A549 treated with CpdA at 1 μM for 4 hours (cell line): Measurements from ENCODE around the gene SPINT4. TPM values are rescaled to one million over a fixed set of nuclear protein-coding genes. Genes with fewer than 3 reads are reported as not detected.

Source experiments
- total RNA-seq: library from RNA; stranded (reverse); fragments of 200-300 nt; extraction: Qiagen RNA extraction; gene quantifications from 5 replicates; pipeline ENCODE4 v1.2.3, GENCODE V29; 2022; ENCODE audit warnings: low read depth

SPINT4 gene
- not detected in 5 replicates for total RNA-seq

DNA sequence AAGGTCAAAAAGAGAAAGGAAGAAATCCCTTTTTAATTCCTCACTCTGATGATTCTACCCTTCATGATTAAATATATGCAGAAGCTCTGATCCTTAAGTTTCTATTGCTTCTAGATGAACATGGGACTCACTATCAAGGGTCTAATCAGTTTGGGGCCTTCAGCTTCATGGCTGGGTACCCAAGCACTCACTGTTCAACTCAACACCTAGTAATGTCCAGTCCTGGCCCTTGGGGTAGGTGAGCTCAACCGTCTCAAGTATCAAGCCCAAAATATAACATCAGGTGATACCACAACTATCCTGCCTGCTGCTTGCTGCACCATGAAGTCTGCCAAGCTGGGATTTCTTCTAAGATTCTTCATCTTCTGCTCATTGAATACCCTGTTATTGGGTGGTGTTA is at the start of gene SPINT4:
SPINT4 (plus strand) TSS at position 301 of the 400 bp plus-strand sequence; CDS start at position 322, 21 bp downstream.

GRCh38 chr20:45701873-45702272 is 20.3 kb upstream of the SPINT4 start, which contains the start of gene WFDC13:
Gene WFDC13 (plus strand): TSS chr20:45702038. CDS start chr20:45702124, 86 bp downstream.

DNA sequence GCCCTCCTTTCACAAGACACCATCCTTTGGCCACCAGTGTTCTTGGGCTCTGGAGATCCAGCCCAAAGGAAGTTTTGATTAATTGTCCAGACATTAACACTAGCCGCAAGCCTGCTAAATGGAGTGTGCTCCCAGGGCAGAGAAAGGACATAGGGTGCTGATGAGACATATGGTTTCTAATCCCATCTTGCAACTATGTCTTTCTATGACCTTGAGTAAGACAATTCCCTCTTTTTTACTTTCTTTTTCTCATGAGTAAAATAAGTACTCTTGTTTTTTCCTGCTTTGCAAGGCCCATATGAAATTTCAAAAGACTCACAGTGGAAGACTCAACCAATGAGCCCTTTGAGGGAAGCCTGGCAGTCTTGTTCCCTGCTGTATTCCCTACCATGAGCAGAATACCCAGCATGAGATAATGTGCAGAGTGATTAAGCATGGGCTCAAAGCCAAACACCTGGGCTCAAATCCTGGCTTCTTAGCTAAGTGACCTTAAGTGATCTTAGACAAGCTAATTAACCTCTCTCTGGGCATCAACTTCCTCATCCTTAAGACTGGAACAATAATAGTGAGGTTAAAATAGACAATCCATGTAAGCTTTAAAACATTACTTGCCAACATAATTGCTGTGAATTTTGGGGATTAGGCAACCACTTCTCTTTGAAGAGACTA is 17.0 kb upstream of the SPINT4 start, which contains the start of gene WFDC10B:
WFDC10B (minus strand) TSS at position 51 of the 669 bp plus-strand sequence. CDS start 19,027 bp downstream, outside the sequence.

Other genes starting within 250 kb of the SPINT4 start
- gene SPINT3, start 206.7 kb upstream of the SPINT4 start, total RNA-seq: not detected in 5 replicates
- gene WFDC6, start 182.9 kb upstream of the SPINT4 start, total RNA-seq: not detected in 5 replicates
- gene EPPIN, start 174.9 kb upstream of the SPINT4 start, total RNA-seq: not detected in 5 replicates
- not detected in 5 replicates for gene WFDC8, start 143.1 kb upstream of the SPINT4 start, total RNA-seq
- not detected in 5 replicates for gene WFDC10A, start 92.6 kb upstream of the SPINT4 start, total RNA-seq
- not detected in 5 replicates for gene WFDC9, start 91.1 kb upstream of the SPINT4 start, total RNA-seq
- gene WFDC11, start 52.1 kb upstream of the SPINT4 start, total RNA-seq: not detected in 5 replicates
- not detected in 5 replicates for gene WFDC13, start 20.3 kb upstream of the SPINT4 start, total RNA-seq
- not detected in 5 replicates for gene WFDC10B, start 17.3 kb upstream of the SPINT4 start, total RNA-seq
- not detected in 5 replicates for gene WFDC3, start 69.5 kb downstream of the SPINT4 start, total RNA-seq
- 32.5 to 38.5 TPM (median 37.6 TPM) in 5 replicates for gene DNTTIP1, start 69.6 kb downstream of the SPINT4 start, total RNA-seq
- 235 to 274 TPM (median 255 TPM) in 5 replicates for gene UBE2C, start 90.3 kb downstream of the SPINT4 start, total RNA-seq
- gene TNNC2, start 105.0 kb downstream of the SPINT4 start, total RNA-seq: 0.21 to 0.22 TPM in 2 of 5 replicates, not detected in the others
- gene SNX21, start 111.5 kb downstream of the SPINT4 start, total RNA-seq: 8.7 to 13.2 TPM (median 11.3 TPM) in 5 replicates
- 17.6 to 21.5 TPM (median 20.3 TPM) in 5 replicates for gene ACOT8, start 135.0 kb downstream of the SPINT4 start, total RNA-seq
- 1.5 to 1.8 TPM (median 1.7 TPM) in 5 replicates for gene ZSWIM3, start 135.3 kb downstream of the SPINT4 start, total RNA-seq
- gene ZSWIM1, start 158.9 kb downstream of the SPINT4 start, total RNA-seq: 5.4 to 7.1 TPM (median 6.5 TPM) in 5 replicates
- 0.34 to 0.87 TPM (median 0.70 TPM) in 5 replicates for gene SPATA25, start 165.3 kb downstream of the SPINT4 start, total RNA-seq
- gene NEURL2, start 168.9 kb downstream of the SPINT4 start, total RNA-seq: 0.79 to 1.7 TPM (median 1.1 TPM) in 5 replicates
- gene CTSA, start 169.0 kb downstream of the SPINT4 start, total RNA-seq: 104 to 133 TPM (median 122 TPM) in 5 replicates
- gene PLTP, start 189.8 kb downstream of the SPINT4 start, total RNA-seq: 1.7 to 2.4 TPM (median 2.0 TPM) in 5 replicates
- gene PCIF1, start 212.3 kb downstream of the SPINT4 start, total RNA-seq: 27.7 to 37.0 TPM (median 32.2 TPM) in 5 replicates
- gene ZNF335, start 249.9 kb downstream of the SPINT4 start, total RNA-seq: 8.4 to 11.0 TPM (median 10.5 TPM) in 5 replicates